Renal pelvis (tissue), 4 donors: Measurements from ENCODE around the gene NUBPL. TPM values are rescaled to one million over a fixed set of nuclear protein-coding genes. Genes with fewer than 3 reads are reported as not detected.

Source experiments
- DNase-seq: peaks from one replicate; pipeline ENCODE4 v3.0.0-alpha.2; 2013
- polyA plus RNA-seq, 3 donors: library from polyadenylated mRNA; unstranded; fragments of 120-200 nt; gene quantifications; one replicate each; pipeline ENCODE4 v1.2.1, GENCODE V29; 2013; ENCODE audit not compliant: insufficient read length in 3 of 3

The NUBPL gene
- polyA plus RNA-seq, 3 donors: 12.7 to 17.9 (median 15.1) TPM

DNA sequence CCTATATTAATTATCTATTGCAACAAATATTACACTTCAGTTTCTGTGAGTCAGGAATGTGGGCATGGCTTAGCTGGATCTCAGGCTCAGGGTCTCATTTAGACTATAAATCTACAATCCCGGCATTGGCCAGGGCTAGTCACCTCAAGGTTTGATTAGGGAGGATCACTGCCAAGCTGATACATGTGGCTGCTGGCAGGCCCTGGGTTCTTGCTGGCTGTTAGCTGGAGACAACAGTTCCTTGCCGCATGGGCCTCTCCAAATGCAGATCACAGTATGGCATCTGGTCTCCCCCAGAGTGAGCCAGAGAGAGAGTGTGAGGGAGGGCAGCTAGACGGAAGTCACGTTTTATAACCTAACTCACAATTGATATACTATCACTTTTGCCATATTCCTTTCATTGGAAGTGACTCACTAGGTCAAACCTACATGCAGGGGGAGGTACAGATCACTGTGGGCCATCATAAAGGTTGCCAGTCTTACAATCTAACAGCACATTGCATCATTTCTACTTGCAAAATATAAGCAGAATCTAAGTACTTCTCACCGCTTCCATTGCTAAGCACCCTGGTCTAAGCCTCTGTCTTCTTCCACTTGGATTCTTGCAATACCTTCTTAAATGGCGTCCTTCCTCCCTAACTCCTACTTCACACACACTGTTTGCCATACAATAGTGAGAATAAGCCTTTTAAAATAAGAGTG is 341.9 kb downstream of the NUBPL start:
- no peak for DNase-seq

DNA sequence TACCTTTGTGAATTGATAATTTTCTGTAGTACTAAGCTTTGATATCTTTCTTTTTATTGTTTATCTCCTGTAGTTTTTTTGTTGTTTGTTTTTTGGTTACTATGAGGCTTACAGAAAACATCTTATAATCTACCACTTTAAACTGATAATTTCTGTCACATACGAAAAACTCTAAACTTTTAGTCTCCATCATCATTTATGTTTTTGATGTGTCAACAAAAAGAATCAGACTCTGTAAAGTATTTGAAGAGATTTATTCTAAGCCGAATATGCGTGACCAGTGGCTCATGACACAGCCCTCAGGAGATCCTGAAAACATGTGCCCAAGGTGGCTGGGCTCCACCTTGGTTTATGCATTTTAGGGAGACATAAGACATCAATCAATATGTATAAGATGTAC is 348.8 kb downstream of the NUBPL start:
- no peak for DNase-seq

Other genes starting within 250 kb of the NUBPL start
- gene HEATR5A, start 140.9 kb upstream of the NUBPL start, polyA plus RNA-seq: 10 to 100 TPM; 14.3 to 22.1 (median 17.2) TPM
- 10 to 100 TPM; 16.5 to 18.8 (median 18.8) TPM for gene DTD2, start 103.9 kb upstream of the NUBPL start, polyA plus RNA-seq
- not detected for gene GPR33, start 73.4 kb upstream of the NUBPL start, polyA plus RNA-seq